Activated CD4-positive, alpha-beta T cell treated with anti-CD3 and anti-CD28 coated beads for 48 hours (primary cell): Measurements from ENCODE around the gene MAPK13.

Experiments used
- DNase-seq: peaks from one replicate; pipeline ENCODE4 v3.0.0-alpha.2; 2020

MAPK13 gene

DNA sequence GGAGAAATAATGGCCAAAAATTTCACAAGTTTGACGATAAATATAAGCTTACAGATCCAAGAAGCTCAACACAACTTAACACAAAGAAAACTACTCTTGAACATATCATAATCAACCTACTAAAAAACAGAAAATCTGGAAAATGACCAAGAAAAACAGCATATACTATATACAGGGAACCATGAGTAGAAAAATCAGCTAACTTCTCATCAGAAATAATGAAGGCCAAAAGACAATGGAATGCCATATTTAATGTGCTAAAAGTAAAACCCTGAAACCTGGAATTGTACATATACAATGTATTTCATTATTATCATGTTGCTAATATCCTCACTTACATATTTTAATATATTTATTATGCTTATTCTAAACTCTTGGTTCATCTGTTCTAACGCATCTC, 25.3 kb downstream of the MAPK13 start:
- no peak for DNase-seq

GRCh38 chr6:36160147-36160760, 29.9 kb downstream of the MAPK13 start:
- no peak for DNase-seq

- no peak for DNase-seq
These were observed 39.0 kb downstream of the MAPK13 start for GRCh38 chr6:36169023-36170007.

GRCh38 chr6:36170704-36171103, 40.4 kb downstream of the MAPK13 start:
- DNase-seq = no peak

GRCh38 chr6:36171573-36171972, 41.3 kb downstream of the MAPK13 start:
- no peak for DNase-seq

DNA sequence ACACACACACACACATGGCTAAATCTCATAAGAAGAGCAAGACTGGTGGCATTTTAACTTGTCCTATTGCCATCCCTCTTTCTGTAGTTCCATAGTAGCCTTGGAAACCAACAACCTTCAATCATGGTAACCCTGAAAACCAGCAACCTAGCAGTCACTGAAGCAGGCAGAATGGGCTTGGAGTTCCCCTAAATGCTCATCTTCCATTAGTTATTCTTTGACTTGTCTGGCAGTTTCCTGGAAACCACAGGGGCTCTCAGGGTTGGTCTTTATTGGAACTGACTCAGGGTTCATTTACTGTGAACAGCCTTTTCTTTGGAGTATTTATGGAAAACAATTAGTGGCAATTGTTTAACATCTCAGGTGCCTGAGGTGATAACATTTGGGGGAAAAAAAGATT, 46.9 kb downstream of the MAPK13 start:
- DNase-seq = peak; percentile 30

DNA sequence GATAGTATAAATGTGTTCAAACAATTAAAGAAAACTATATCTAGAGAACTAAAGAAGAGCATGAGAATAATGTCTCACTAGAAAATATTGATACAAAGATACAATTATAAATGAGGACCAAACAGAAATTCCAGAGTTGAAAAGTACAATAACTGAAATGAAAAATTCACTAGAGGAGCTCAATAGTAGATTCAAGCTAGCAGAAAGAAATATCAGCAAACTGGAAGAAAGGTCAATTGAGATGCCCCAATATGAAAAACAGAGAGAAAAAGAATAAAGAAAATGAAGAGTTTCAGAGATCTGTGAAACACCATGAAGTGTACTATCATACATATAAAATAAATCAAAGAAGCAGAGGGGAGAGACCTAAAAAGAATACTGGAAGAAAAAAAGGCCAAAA, 48.2 kb downstream of the MAPK13 start:
- DNase-seq = no peak

DNA sequence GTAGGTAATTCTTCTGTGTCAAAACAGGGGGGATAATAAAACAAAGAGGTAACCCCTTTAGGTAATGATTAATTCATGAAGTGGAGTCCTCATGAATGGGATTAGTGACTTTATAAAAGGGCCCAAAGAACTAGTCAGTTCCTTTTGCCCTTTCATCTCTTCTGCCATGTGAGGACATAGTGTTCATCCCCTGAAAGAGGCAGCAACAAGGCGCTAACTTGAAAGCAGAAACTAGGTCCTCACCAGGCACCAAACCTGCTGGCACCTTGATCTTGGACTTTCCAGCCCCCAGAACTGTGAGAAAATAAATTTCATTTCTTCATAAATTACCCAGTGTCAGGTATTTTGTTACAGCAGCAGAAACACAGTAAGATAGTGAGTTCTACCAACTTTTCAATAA, 49.8 kb downstream of the MAPK13 start:
- no peak for DNase-seq

DNA sequence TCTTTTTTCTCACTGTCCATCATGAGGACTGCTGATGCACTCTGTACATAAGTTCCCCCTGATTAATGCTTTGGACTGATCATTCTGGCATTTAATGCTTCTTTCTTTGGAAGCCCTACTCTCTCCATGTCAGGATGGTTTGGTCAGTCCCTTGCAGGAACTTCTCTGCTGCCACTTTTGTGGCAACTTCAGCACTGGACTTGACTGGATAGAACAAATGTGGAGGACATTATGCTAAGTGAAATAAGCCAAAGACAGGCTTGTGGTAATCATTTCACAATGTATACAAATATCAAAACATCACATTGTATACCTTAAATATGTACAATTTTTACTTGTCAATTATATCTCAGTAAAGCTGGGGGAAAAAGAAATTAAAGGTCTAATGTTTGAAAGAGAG, 54.0 kb downstream of the MAPK13 start:
- no peak for DNase-seq

DNA sequence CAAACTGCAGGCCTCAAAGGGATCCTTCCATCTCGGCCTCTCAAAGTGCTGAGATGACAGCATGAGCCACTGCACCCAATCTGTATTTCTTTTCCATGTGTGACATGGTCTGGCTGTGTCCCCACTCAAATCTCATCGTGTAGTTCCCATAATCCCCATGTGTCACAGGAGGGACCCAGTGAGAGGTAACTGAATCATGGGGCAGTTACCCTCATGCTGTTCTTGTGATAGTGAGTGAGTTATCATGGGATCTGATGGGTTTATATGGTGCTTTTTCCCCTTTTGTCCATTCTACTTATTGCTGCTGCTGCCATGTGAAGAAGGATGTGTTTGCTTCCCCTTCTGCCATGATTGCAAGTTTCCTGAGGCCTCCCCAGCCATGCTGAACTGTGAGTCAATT, 55.9 kb downstream of the MAPK13 start:
- no peak for DNase-seq

DNA sequence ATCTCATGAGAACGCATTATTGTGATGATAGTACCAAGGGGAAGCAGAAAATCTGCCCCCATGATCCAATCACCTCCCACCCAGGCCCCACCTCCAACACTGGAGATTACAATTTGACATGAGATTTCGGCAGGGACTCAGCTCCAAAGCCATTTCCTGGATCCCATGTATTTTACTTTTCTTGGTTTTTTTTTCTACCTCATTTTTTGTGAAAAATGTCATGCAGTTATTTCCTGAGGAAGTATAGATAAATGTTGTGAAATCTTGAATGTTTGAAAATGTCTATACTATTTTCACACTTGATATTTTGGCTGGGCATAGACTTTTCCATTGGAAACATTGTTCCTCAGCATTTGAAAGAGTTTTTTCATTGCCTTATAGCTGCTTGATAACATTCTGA, 57.1 kb downstream of the MAPK13 start:
- DNase-seq = no peak
